KMS-11 (cell line): Measurements from ENCODE around the gene STEAP2.

Experiments
- H2AFZ ChIP-seq: fragments of 200-600 bp; sonication (generic); 2 replicates; pipeline ENCODE4 v1.6.1; 2016; ENCODE audit warnings: antibody characterized with exemption, mixed run types, low read depth
- H3K27ac ChIP-seq: fragments of 200-600 bp; sonication (generic); 2 replicates; pipeline ENCODE4 v1.6.1; 2016; ENCODE audit warnings: mild to moderate bottlenecking, mixed run types
- H3K27me3 ChIP-seq: fragments of 200-600 bp; sonication (generic); 2 replicates; pipeline ENCODE4 v1.6.1; 2017; ENCODE audit warnings: mild to moderate bottlenecking, low read depth, mixed run types, moderate library complexity; ENCODE audit not compliant: insufficient read depth
- H3K36me3 ChIP-seq: fragments of 200-600 bp; sonication (generic); 2 replicates; pipeline ENCODE4 v1.6.1; 2017; ENCODE audit warnings: mild to moderate bottlenecking, mixed run types; ENCODE audit not compliant: insufficient read depth
- H3K4me1 ChIP-seq: fragments of 200-600 bp; sonication (generic); 2 replicates; pipeline ENCODE4 v1.6.1; 2016; ENCODE audit warnings: mild to moderate bottlenecking, low read depth, mixed run types; ENCODE audit not compliant: poor library complexity, severe bottlenecking
- H3K4me2 ChIP-seq: fragments of 200-600 bp; sonication (generic); 2 replicates; pipeline ENCODE4 v1.7.0; 2016; ENCODE audit warnings: mild to moderate bottlenecking, mixed run types
- H3K4me3 ChIP-seq: fragments of 200-600 bp; sonication (generic); IDR thresholded peaks from 2 replicates; pipeline ENCODE4 v1.6.1; 2017; ENCODE audit warnings: low read depth, low read length, mixed read lengths; ENCODE audit not compliant: insufficient read depth
- H3K79me2 ChIP-seq: fragments of 200-600 bp; sonication (generic); 2 replicates; pipeline ENCODE4 v1.6.1; 2016; ENCODE audit warnings: low read depth, mixed run types; ENCODE audit not compliant: insufficient read depth
- H3K9ac ChIP-seq: fragments of 200-600 bp; sonication (generic); 2 replicates; pipeline ENCODE4 v1.6.1; 2016; ENCODE audit warnings: mild to moderate bottlenecking, mixed run types
- H4K20me1 ChIP-seq: fragments of 200-600 bp; sonication (generic); 2 replicates; pipeline ENCODE4 v1.6.1; 2016; ENCODE audit warnings: mild to moderate bottlenecking, mixed run types; ENCODE audit not compliant: insufficient read depth
- TF ChIP-seq, protein P1 (sequence below): fragments of 200-600 bp; sonication (generic); conservative IDR thresholded peaks from 2 replicates; pipeline ENCODE4 v1.6.1; 2017; ENCODE audit warnings: low read depth, mild to moderate bottlenecking, antibody characterized with exemption, low read length, moderate library complexity, mixed read lengths

Gene STEAP2

DNA sequence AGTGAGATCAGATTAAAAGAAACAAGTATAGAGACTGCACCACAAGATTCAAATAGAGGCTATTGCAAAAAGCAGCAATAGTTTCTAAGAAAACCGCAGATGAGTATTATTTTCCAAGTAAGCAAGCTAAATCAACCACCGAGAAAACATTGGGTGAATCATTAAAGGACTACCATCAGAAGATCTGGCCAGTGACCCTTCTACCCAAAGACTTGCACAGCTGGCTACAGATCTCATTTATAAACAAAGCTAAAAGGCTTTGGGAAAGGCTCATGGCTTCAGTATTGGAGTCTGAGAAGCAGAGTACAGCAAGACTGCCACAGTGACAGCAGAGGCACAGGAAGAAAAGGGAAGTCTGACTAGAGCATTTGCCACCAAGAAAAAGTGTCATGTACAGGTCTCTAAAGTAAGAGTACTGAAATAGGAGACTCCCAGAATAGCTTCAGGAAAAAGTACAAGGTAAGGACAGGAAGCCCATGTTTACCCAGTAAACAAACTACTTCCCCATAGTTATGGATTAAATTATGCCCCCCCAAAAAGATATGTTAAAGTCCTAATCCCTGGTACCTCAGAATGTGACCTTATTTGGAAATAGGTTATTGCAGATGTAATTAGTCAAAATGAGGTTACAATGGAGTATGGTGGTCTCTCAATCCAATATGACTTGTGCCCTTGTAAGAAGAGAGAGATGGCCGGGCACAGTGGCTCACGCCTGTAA is 38.3 kb upstream of the STEAP2 start:
- H3K79me2 ChIP-seq: no peaks in the 10 kb centered on the region
- H3K27me3 ChIP-seq: no peaks in the 10 kb centered on the region
- H3K9ac ChIP-seq: no peak overlapping the region
- H3K4me1 ChIP-seq: peaks cover 41% of the 10 kb centered on the region
- no peak overlapping the region for H2AFZ ChIP-seq
- TF ChIP-seq, protein P1, sequence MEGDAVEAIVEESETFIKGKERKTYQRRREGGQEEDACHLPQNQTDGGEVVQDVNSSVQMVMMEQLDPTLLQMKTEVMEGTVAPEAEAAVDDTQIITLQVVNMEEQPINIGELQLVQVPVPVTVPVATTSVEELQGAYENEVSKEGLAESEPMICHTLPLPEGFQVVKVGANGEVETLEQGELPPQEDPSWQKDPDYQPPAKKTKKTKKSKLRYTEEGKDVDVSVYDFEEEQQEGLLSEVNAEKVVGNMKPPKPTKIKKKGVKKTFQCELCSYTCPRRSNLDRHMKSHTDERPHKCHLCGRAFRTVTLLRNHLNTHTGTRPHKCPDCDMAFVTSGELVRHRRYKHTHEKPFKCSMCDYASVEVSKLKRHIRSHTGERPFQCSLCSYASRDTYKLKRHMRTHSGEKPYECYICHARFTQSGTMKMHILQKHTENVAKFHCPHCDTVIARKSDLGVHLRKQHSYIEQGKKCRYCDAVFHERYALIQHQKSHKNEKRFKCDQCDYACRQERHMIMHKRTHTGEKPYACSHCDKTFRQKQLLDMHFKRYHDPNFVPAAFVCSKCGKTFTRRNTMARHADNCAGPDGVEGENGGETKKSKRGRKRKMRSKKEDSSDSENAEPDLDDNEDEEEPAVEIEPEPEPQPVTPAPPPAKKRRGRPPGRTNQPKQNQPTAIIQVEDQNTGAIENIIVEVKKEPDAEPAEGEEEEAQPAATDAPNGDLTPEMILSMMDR: no peak
- H3K27ac ChIP-seq: peak overlapping the region; percentile 1; the same call in 1 of the 2 replicates
- H3K4me3 ChIP-seq: no peak overlapping the region
- no peaks in the 10 kb centered on the region for H4K20me1 ChIP-seq
- H3K4me2 ChIP-seq: peak overlapping the region; percentile 64
- no peaks in the 10 kb centered on the region for H3K36me3 ChIP-seq

DNA sequence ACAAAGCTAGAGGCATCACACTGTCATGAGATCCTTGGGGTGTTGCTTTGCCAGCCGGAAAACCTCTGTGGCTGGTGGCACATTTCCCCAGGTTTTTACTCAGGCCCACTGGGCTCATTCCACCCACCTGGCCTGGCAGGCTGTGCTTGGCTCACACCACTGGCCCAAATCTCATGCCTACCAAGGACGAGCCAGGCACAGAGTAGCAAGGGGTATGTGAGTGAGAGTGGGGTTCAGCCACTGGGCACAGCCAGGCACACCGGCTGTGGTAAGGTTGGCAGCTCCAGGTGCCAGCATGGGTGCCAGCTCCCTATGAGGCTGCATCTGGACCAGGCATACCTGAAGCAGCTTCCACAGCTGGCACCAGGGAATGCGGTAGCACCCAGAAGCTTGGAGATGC is 35.9 kb upstream of the STEAP2 start:
- no peaks in the 10 kb centered on the region for H3K27me3 ChIP-seq
- TF ChIP-seq, protein P1: no peak
- H3K9ac ChIP-seq: no peak overlapping the region
- no peaks in the 10 kb centered on the region for H3K79me2 ChIP-seq
- H4K20me1 ChIP-seq: no peaks in the 10 kb centered on the region
- H3K4me2 ChIP-seq: no peak overlapping the region
- H3K36me3 ChIP-seq: no peaks in the 10 kb centered on the region
- peaks cover 65% of the 10 kb centered on the region for H3K4me1 ChIP-seq
- H2AFZ ChIP-seq: no peak overlapping the region
- H3K27ac ChIP-seq: no peak overlapping the region
- no peak overlapping the region for H3K4me3 ChIP-seq

DNA sequence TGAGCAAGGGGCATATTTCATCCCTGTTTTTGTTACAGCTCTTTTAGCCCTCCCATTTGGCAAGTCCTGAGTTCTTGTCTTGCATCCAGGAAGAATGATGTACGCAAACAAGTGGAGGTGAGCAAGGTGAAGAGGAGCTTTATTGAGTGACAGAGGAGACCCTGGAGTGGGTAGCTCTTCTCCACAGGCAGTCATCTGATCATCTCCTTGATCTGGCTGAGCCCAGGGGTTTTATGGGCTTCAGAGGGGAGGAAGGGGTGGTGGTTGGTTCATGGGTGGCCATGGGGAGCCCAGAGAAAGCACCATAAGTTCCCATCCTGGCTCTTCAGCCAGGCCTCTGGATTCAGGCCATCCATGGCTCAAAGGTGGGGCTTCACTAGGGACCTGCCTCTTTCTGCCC is 35.3 kb upstream of the STEAP2 start:
- no peaks in the 10 kb centered on the region for H3K36me3 ChIP-seq
- H2AFZ ChIP-seq: no peak overlapping the region
- H3K4me1 ChIP-seq: peaks cover 70% of the 10 kb centered on the region
- H3K27ac ChIP-seq: no peak overlapping the region
- H3K4me3 ChIP-seq: no peak overlapping the region
- H3K27me3 ChIP-seq: no peaks in the 10 kb centered on the region
- no peak overlapping the region for H3K9ac ChIP-seq
- TF ChIP-seq, protein P1: no peak
- no peaks in the 10 kb centered on the region for H4K20me1 ChIP-seq
- no peaks in the 10 kb centered on the region for H3K79me2 ChIP-seq
- H3K4me2 ChIP-seq: no peak overlapping the region

DNA sequence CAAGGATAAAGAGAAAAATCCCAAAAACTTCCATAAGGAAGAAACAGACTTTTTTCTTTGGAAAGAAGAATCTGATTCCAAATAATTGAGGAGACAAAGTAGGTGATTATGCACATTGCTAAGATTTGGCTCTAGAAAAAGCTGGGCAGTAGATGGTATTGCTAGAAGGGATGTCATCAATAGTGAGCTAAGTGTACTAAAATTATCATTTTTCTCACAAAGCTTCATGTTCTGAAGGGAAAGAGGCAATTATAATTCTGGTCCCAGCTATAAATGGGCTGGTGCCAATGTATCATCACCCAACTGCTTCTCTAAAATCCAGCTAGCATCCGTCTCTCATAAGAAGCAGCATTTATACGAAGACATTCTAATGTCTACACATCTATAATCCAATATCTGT is 33.4 kb upstream of the STEAP2 start:
- no peak overlapping the region for H3K9ac ChIP-seq
- H3K27ac ChIP-seq: no peak overlapping the region
- H3K4me2 ChIP-seq: peak overlapping the region; percentile 64; the same call in 1 of the 2 replicates
- peaks cover 63% of the 10 kb centered on the region for H3K4me1 ChIP-seq
- H2AFZ ChIP-seq: no peak overlapping the region
- no peaks in the 10 kb centered on the region for H3K27me3 ChIP-seq
- no peaks in the 10 kb centered on the region for H4K20me1 ChIP-seq
- H3K4me3 ChIP-seq: no peak overlapping the region
- no peaks in the 10 kb centered on the region for H3K36me3 ChIP-seq
- no peaks in the 10 kb centered on the region for H3K79me2 ChIP-seq
- TF ChIP-seq, protein P1: no peak
